Activated B cell treated with CpG ODN at 0.5 μM for 24 hours (primary cell): ENCODE data around the gene TPRA1. TPM values are rescaled to one million over a fixed set of nuclear protein-coding genes. Genes with fewer than 3 reads are reported as not detected.
A peak's percentile ranks its signal among the peaks of the same experiment; 100 is the strongest.

ENCODE experiments used
- ATAC-seq: fragments of 200-7000 bp; cut with Tn5 transposase; one replicate; pipeline ENCODE4 v1.10.0; 2021; ENCODE audit warnings: low read depth, mild to moderate bottlenecking, moderate library complexity
- CTCF ChIA-PET: fragments of 350-600 bp; sonication (Branson Sonifier 250); formaldehyde crosslinking; loops from one replicate; lab custom pipeline; 2021; ENCODE audit warnings: antibody characterized with exemption; lab: Charles Lee
- POLR2A ChIA-PET: fragments of 350-600 bp; sonication (Branson Sonifier 250); formaldehyde crosslinking; loops from one replicate; lab custom pipeline; 2021; ENCODE audit warnings: antibody characterized with exemption; lab: Charles Lee
- DNase-seq: peaks from one replicate; pipeline ENCODE4 v3.0.0; 2022
- H3K27ac Mint-ChIP-seq: one replicate; pipeline ENCODE4 v1.8.0; 2020; ENCODE audit warnings: mixed read lengths
- H3K27me3 Mint-ChIP-seq: one replicate; pipeline ENCODE4 v1.8.0; 2021; ENCODE audit warnings: mixed read lengths
- H3K36me3 Mint-ChIP-seq: one replicate; pipeline ENCODE4 v1.8.0; 2021; ENCODE audit warnings: low read depth, mixed read lengths
- H3K4me1 Mint-ChIP-seq: one replicate; pipeline ENCODE4 v1.8.0; 2021; ENCODE audit warnings: mixed read lengths
- H3K4me3 Mint-ChIP-seq: one replicate; pipeline ENCODE4 v1.8.0; 2020; ENCODE audit warnings: mild to moderate bottlenecking, mixed read lengths
- H3K9me3 Mint-ChIP-seq: one replicate; pipeline ENCODE4 v1.8.0; 2020; ENCODE audit warnings: mixed read lengths
- intact Hi-C: fragments of 100-400 bp; cut with micrococcal nuclease; formaldehyde crosslinking; loops from one replicate; pipeline ENCODE4 v1.15.1; 2024
- total RNA-seq: library from RNA; stranded (reverse); gene quantifications from 2 replicates; pipeline ENCODE4 v1.2.3, GENCODE V29; 2022
- TF ChIP-seq, protein P1 (sequence below): fragments of 200-600 bp; IDR thresholded peaks from one replicate; pipeline ENCODE4 v1.8.0; 2022; ENCODE audit warnings: antibody characterized with exemption, mild to moderate bottlenecking

The TPRA1 gene
- total RNA-seq, 1 donor from 2014 or later, result 17.5 TPM

DNA sequence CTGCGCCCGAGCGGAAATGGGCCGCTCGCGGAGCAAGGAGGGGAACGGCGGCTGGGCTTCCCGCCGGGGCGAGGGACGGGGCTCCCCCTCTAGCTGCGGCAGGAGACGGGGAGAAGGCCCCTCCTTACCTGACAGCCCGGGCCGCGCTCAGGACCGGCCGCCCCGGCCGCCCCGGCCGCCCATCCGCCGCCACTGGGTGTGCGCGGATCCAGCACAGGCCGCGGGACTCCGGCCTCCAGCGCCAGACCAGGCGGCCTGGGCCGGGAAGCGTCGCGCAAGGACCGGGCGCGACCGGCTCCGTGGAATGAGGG is 296 bp downstream of the TPRA1 start:
- peak; percentile 51 for DNase-seq
- intact Hi-C loops, result loop anchor here (1.0 to 10.0 kb wide), 14 partner anchors 8 to 1995 kb away; partner anchors contain the start of genes ABTB1, EEFSEC, MCM2 and OSBPL11
- CTCF ChIA-PET, result interaction anchor here (1.0 to 3.8 kb wide), 2 partner anchors 15 to 104 kb away, joined by 3 to 11 read pairs; no protein-coding TSS in a partner anchor
- POLR2A ChIA-PET, result no interaction called here
- peaks cover 28% of the 10 kb centered on the region for H3K4me1 Mint-ChIP-seq
- no peak overlapping the region for H3K27ac Mint-ChIP-seq
- H3K9me3 Mint-ChIP-seq, result no peaks in the 10 kb centered on the region
- peak; percentile 29 for ATAC-seq
- peak overlapping the region; percentile 90 for H3K4me3 Mint-ChIP-seq
- H3K36me3 Mint-ChIP-seq, result peaks cover 4% of the 10 kb centered on the region
- no peaks in the 10 kb centered on the region for H3K27me3 Mint-ChIP-seq
- TF ChIP-seq, protein P1, sequence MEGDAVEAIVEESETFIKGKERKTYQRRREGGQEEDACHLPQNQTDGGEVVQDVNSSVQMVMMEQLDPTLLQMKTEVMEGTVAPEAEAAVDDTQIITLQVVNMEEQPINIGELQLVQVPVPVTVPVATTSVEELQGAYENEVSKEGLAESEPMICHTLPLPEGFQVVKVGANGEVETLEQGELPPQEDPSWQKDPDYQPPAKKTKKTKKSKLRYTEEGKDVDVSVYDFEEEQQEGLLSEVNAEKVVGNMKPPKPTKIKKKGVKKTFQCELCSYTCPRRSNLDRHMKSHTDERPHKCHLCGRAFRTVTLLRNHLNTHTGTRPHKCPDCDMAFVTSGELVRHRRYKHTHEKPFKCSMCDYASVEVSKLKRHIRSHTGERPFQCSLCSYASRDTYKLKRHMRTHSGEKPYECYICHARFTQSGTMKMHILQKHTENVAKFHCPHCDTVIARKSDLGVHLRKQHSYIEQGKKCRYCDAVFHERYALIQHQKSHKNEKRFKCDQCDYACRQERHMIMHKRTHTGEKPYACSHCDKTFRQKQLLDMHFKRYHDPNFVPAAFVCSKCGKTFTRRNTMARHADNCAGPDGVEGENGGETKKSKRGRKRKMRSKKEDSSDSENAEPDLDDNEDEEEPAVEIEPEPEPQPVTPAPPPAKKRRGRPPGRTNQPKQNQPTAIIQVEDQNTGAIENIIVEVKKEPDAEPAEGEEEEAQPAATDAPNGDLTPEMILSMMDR, result no peak

DNA sequence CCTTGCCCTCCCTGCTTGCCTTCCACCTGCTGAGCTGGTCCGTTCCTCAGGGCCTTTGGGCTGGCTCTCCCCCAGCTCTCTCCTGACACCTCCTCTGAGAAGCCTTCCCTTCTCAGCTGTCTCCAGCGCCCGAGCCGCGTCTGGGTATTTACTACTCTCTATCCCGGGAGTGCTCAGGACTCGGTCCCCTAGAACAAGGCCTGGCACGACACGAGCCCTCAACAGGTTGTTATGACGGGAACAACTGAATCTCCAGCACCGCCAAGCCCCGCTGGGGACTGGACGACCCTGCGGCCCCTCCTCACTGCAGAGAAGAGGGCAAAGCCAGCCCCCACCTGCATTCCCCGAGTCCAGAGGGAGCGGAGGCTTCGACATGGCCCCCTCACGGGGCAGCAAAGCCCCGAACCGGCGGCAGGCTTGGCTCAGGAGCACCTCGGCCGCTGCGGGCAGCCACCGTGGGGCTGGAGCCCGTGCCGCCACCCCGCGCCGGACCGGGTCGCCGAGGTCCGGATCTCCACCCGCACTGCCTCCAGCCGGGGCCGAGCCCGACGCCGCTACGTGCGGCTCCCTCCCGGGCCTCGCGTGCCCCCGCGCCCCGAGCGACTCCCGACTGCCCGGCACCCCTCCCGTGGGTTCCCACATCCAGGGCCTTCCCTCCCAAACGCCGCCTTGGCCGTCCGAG is 792 bp downstream of the TPRA1 start:
- CTCF ChIA-PET, result interaction anchor here (1.0 to 3.8 kb wide), 2 partner anchors 15 to 106 kb away, joined by 5 to 11 read pairs; no protein-coding TSS in a partner anchor
- ATAC-seq, result no peak
- no peak for DNase-seq
- H3K27me3 Mint-ChIP-seq, result no peaks in the 10 kb centered on the region
- H3K36me3 Mint-ChIP-seq, result peaks cover 4% of the 10 kb centered on the region
- no peak overlapping the region for H3K27ac Mint-ChIP-seq
- no peaks in the 10 kb centered on the region for H3K9me3 Mint-ChIP-seq
- POLR2A ChIA-PET, result no interaction called here
- peaks cover 28% of the 10 kb centered on the region for H3K4me1 Mint-ChIP-seq
- peak overlapping the region; percentile 80 for H3K4me3 Mint-ChIP-seq
- TF ChIP-seq, protein P1, result no peak
- intact Hi-C loops, result loop anchor here (1.0 to 10.0 kb wide), 14 partner anchors 9 to 1995 kb away; partner anchors contain the start of genes ABTB1, EEFSEC, MCM2 and OSBPL11

DNA sequence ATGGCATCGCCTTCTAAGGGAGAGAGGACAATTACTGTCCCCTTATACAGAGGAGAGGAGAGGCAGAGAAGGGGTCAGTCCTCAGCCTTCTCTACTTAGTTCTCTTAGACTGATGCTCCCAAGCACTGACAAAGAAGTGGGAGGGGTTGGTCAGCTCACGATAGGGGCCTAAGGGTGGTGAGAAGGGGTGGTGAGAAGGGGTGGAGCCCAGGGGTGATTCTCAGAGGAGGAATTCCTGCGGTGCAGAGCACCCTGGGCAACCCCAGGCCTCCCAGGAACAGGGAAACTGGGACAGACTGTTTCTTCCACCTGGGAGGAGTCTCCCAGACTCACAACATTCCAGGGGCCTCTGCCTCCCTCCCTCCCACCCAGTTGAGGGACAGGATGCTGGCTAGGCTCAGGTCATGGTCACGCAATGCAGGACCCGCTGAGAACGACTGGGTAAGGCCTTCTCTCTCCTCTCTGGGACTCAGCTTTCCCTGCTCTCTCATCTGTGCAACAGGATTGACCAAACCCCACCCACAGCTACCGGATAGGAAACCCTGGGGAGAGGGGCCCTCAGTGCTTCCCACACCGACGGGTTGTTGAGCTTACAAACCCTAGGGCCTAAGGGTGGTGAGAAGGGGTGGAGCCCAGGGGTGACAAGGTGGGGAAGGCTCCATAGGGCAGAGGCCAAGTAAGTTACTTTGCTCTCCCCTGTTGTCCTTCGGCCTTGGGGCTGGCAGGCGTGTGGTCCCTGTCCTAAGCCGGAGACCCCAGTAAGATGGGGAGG is 1.5 kb downstream of the TPRA1 start:
- ChIA-PET POLR2A (interaction anchor here (0.6 kb wide), 1 partner anchor 9 kb away, joined by 3 read pairs; no protein-coding TSS in a partner anchor), CTCF (interaction anchor here (1.0 to 3.8 kb wide), 3 partner anchors 14 to 107 kb away, joined by 5 to 14 read pairs (median 11); no protein-coding TSS in a partner anchor)
- H3K27me3 Mint-ChIP-seq, result no peaks in the 10 kb centered on the region
- peak overlapping the region; percentile 80 for H3K4me3 Mint-ChIP-seq
- DNase-seq (no peak), ATAC-seq (no peak)
- TF ChIP-seq, protein P1, result no peak
- intact Hi-C loops, result no loop called here
- H3K36me3 Mint-ChIP-seq, result peaks cover 4% of the 10 kb centered on the region
- peaks cover 28% of the 10 kb centered on the region for H3K4me1 Mint-ChIP-seq
- H3K27ac Mint-ChIP-seq, result no peak overlapping the region
- no peaks in the 10 kb centered on the region for H3K9me3 Mint-ChIP-seq

DNA sequence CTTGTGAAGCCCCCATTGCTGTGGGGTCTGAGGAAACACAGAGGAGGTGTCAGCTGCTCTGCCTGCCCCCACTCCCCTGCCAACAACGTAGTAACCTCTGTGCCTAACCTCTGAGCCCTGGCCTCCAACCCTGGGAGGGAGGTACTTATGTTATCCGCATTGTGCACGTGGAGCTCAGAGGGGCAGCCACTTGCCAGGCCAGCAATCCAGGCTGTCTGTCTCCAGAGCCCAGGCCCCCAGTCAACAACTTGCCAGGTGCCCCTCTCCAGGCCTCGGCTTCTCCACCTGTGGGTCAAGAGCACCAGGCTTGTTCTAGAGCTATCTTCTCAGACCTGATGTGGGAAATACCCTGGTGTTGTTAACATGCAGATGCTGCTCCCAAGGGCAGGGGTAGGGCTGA is 2.7 kb downstream of the TPRA1 start:
- H3K4me1 Mint-ChIP-seq, result peaks cover 28% of the 10 kb centered on the region
- intact Hi-C loops, result no loop called here
- H3K27me3 Mint-ChIP-seq, result no peaks in the 10 kb centered on the region
- DNase-seq, result no peak
- POLR2A ChIA-PET, result interaction anchor here (0.8 kb wide), 1 partner anchor 10 kb away, joined by 11 read pairs; no protein-coding TSS in a partner anchor
- no peak overlapping the region for H3K4me3 Mint-ChIP-seq
- TF ChIP-seq, protein P1, result no peak
- no peak for ATAC-seq
- H3K27ac Mint-ChIP-seq, result no peak overlapping the region
- H3K36me3 Mint-ChIP-seq, result peaks cover 4% of the 10 kb centered on the region
- H3K9me3 Mint-ChIP-seq, result no peaks in the 10 kb centered on the region
- CTCF ChIA-PET, result interaction anchor here (3.5 kb wide), 1 partner anchor 13 kb away, joined by 14 read pairs; no protein-coding TSS in a partner anchor
